ENCODE measurements around the gene SLAMF8.

SLAMF8 gene

GRCh38 chr1:159786465-159786864 is 40.2 kb upstream of the SLAMF8 start:
- no peak for TF ChIP-seq EZH2phosphoT487 (conservative IDR thresholded peaks at IDR 0.05; ENCODE audit: low read length)
- TF ChIP-seq CTCF (IDR thresholded peaks at IDR 0.05; ENCODE audit: insufficient read depth, low read length, poor library complexity, severe bottlenecking), result no peak
- Histone ChIP-seq H3K27ac (ENCODE audit: low read depth, low read length) (no peak overlapping the region), H3K9ac (ENCODE audit: low read length) (no peak overlapping the region), H3K9me2 (replicated peaks; ENCODE audit: insufficient read depth, low read length) (no peaks in the 10 kb centered on the region), H3F3A (ENCODE audit: insufficient read depth) (no peaks in the 10 kb centered on the region), H3K36me3 (ENCODE audit: low read length) (no peaks in the 10 kb centered on the region), H3K4me2 (ENCODE audit: low read depth, low read length, poor library complexity, severe bottlenecking) (no peak overlapping the region), H3K4me3 (ENCODE audit: insufficient read depth, low read length, poor library complexity, severe bottlenecking) (no peak overlapping the region), H4K20me1 (ENCODE audit: low read depth, low read length) (no peaks in the 10 kb centered on the region), H2AFZ (ENCODE audit: low read depth, low read length, severe bottlenecking) (no peak overlapping the region), H3K79me2 (ENCODE audit: insufficient read depth, low read length) (no peaks in the 10 kb centered on the region), H3K9me3 (ENCODE audit: insufficient read depth, low read length) (no peaks in the 10 kb centered on the region), H3K27me3 (ENCODE audit: low read length) (no peaks in the 10 kb centered on the region)

GRCh38 chr1:159786966-159787365 is 39.7 kb upstream of the SLAMF8 start:
- Histone ChIP-seq H3K27me3 (ENCODE audit: low read length) (no peaks in the 10 kb centered on the region), H3K9me2 (replicated peaks; ENCODE audit: insufficient read depth, low read length) (no peaks in the 10 kb centered on the region), H3K9me3 (ENCODE audit: insufficient read depth, low read length) (no peaks in the 10 kb centered on the region), H2AFZ (ENCODE audit: low read depth, low read length, severe bottlenecking) (no peak overlapping the region), H3K79me2 (ENCODE audit: insufficient read depth, low read length) (no peaks in the 10 kb centered on the region), H3K4me2 (ENCODE audit: low read depth, low read length, poor library complexity, severe bottlenecking) (no peak overlapping the region), H3K4me3 (ENCODE audit: insufficient read depth, low read length, poor library complexity, severe bottlenecking) (no peak overlapping the region), H3K27ac (ENCODE audit: low read depth, low read length) (no peak overlapping the region), H3K36me3 (ENCODE audit: low read length) (no peaks in the 10 kb centered on the region), H3F3A (ENCODE audit: insufficient read depth) (no peaks in the 10 kb centered on the region), H3K9ac (ENCODE audit: low read length) (no peak overlapping the region), H4K20me1 (ENCODE audit: low read depth, low read length) (no peaks in the 10 kb centered on the region)
- TF ChIP-seq EZH2phosphoT487 (conservative IDR thresholded peaks at IDR 0.05; ENCODE audit: low read length), result no peak
- TF ChIP-seq CTCF (IDR thresholded peaks at IDR 0.05; ENCODE audit: insufficient read depth, low read length, poor library complexity, severe bottlenecking), result no peak

- Histone ChIP-seq H4K20me1 (ENCODE audit: low read depth, low read length) (no peaks in the 10 kb centered on the region), H2AFZ (ENCODE audit: low read depth, low read length, severe bottlenecking) (no peak overlapping the region)
Observed at GRCh38 chr1:159790237-159790917, 36.3 kb upstream of the SLAMF8 start.

More at GRCh38 chr1:159790237-159790917, 36.3 kb upstream of the SLAMF8 start:
- H3K9me2 ChIP-seq (replicated peaks; ENCODE audit: insufficient read depth, low read length), result no peaks in the 10 kb centered on the region
- H3K4me3 ChIP-seq (ENCODE audit: insufficient read depth, low read length, poor library complexity, severe bottlenecking), result no peak overlapping the region
- no peaks in the 10 kb centered on the region for H3K36me3 ChIP-seq (ENCODE audit: low read length)
- H3K27ac ChIP-seq (ENCODE audit: low read depth, low read length), result no peak overlapping the region
- TF ChIP-seq CTCF (IDR thresholded peaks at IDR 0.05; ENCODE audit: insufficient read depth, low read length, poor library complexity, severe bottlenecking) (peak; percentile 58), EZH2phosphoT487 (conservative IDR thresholded peaks at IDR 0.05; ENCODE audit: low read length) (no peak)
- H3K4me2 ChIP-seq (ENCODE audit: low read depth, low read length, poor library complexity, severe bottlenecking), result no peak overlapping the region
- H3K9me3 ChIP-seq (ENCODE audit: insufficient read depth, low read length), result no peaks in the 10 kb centered on the region
- H3F3A ChIP-seq (ENCODE audit: insufficient read depth), result no peaks in the 10 kb centered on the region
- no peak overlapping the region for H3K9ac ChIP-seq (ENCODE audit: low read length)
- H3K27me3 ChIP-seq (ENCODE audit: low read length), result no peaks in the 10 kb centered on the region
- H3K79me2 ChIP-seq (ENCODE audit: insufficient read depth, low read length), result no peaks in the 10 kb centered on the region
